Measurements from ENCODE around the gene HOXA13.

Gene HOXA13

GRCh38 chr7:27157702-27158431, 42.0 kb downstream of the HOXA13 start:
- DNase-seq: no peak

DNA sequence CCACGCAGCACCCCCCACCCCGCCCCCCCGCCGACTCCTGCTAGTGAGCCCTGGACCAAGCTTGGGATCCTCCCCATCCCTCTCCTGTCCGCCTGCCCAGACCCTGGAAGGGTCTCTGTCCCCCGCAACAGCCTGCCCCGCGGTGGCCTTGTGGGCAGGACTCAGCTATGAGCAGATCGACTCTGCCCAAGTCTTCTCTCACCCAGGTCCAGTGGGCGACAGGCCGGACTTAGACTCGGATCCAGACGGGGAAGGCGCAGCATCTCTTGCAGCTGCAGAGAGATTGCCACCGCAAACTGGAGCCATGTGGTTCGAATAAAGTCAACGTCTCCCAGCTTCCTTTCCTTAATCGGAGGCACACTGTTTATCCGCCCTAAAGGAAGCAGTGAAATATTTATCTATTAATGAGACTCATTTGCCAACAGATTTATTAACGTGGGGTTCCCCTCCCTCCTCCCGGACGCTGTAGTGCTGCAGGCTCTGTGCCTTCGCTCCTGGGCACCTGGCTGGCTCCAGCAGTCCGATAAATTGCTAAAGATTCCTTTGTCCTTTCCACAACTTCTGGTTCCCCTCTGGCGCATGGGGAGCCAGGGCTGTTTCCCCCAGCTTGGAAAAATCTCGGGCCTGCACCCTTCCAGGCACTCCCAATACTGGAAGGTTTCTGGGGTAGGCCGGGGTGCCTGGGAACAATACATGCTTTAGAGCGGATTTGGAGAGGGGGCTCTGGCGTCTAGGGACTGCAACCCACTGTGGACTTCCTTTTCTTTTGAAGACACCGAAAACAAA, 42.8 kb downstream of the HOXA13 start:
- no peak for DNase-seq

DNA sequence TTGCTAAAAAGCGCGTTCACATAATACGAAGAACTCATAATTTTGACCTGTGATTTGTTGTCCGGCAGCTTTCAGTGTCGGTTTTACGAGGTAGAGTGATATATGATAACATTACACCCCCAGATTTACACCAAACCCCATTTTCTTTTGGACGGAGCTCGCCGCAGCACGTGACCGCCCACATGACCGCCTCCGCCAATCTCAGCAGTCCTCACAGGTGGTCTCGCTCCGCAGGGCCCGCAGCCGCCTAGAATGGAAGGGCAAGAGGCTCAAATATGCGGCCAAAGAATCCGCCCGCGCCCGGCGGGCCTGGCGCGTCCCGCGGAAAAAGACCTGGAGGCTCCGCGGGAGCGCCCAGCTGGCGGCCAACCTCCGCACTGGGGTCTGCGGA, 43.4 kb downstream of the HOXA13 start, which contains the start of gene HOXA7:
Gene HOXA7 (minus strand): TSS at position 168 of the 391 bp plus-strand sequence. CDS start 130 bp downstream, at position 38.
- DNase-seq: peak; percentile 79

- DNase-seq: peak; percentile 65
Observed at GRCh38 chr7:27155816-27156507, 43.9 kb downstream of the HOXA13 start.

DNA sequence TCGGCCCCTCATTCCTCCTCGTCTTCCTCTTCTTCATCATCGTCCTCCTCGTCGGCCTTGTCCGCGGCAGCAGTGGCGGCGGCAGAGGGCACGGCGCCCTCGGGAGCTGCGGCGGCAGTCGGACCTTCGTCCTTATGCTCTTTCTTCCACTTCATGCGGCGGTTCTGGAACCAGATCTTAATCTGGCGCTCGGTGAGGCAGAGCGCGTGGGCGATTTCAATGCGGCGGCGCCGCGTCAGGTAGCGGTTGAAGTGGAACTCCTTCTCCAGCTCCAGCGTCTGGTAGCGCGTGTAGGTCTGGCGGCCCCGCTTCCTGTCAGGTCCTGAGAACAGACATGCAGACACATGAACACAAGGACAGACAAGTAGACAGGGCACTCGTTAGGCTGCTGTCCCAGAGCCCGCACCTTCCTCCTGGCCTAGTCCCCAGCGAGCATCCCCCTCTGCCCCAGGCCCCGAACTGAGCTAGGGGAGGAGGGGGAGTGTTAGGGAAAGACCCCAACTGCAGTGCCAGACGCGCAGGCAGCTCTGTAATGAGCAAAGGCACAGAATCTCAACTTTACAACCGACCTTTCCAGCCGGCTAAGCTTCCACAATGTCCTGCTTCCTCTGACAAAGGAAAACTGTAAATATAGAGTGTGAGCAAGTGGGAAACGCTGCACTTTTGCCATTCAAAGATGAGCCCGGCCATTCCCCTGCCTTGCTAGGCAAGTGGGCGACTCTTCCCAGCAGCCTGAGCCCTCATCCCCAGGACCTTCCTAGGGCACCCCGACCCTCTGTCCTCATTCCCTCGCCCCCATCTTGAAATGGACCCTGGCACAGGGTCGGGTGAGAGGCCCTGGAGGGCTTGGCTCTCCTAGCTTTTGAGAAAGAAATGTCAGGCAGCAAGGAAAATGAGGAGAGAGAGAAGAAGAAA, 44.7 kb downstream of the HOXA13 start:
- no peak for DNase-seq

DNA sequence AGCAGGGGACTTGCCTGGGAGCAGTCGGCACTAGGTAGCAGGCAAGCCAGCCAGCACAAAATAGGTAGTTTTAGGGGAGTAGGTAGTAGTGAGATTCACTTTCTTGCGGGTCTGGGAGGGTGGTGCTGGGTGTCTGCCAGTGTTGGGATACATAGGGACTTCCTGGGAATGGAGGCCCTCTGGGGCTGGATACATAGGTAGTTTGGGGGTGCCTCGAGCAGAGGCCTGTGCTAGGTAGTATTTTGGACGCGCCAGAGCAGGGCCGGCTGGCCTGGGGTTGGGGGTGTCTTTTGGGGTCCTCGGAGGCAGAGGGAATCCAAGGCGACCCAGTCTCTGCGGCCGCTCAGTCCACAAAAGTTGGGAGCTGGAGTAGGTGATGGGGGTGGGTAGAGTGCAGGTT, 45.5 kb downstream of the HOXA13 start:
- DNase-seq: no peak

DNA sequence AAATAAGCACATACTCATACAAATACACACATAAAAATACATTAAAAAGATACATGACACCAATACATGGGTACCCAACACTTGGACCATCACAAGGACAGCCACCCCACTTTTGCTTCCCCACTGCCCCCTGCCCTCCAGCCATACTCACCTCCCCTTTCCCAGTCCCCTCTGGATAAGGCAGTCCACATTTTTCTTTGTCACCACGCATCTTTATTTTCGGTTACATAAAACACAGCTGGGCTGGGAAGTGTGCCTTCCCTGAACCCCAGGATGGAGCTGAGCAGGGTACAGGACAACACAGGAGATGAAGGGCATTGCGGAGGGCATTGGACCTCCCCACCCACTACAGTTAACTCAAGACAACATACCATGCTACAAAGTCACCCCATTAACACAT, 46.4 kb downstream of the HOXA13 start:
- no peak for DNase-seq

DNA sequence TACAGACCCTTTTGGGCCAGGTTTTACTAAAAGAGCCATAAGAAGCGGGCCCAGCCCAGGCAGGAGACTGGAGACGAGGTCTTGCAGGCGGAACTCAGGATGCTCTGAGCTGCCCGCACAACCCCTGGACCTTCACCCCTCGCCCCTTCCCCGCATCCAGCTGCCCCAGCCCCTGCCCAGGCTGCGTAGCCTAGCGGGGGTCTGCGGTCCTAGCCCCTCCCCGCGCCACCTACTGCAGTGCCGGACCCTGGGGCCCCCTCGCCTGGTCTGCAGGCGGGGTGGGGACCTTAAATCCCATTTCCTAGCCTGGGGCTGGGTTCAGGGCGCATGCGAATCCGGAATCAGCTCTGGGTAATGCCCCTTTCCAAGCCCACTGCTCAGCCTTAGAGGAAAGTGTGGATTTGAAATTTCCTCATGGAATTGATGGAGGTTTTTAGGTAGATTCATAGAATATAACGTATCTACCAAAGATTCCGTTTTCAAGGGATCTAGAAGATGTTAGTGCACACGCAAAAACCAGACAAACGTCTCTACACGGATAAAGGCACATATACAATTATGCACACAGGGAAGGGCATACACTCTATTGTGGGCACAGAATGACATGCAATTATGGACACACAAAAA, 47.0 kb downstream of the HOXA13 start:
- DNase-seq: no peak

GRCh38 chr7:27151931-27152815, 47.7 kb downstream of the HOXA13 start, which contains the start of gene HOXA3:
Gene HOXA3 (minus strand): TSS chr7:27152583. CDS start chr7:27110640, 41,943 bp downstream.
- DNase-seq: peak; percentile 40

- no peak for DNase-seq
Observed at GRCh38 chr7:27151341-27151930, 48.5 kb downstream of the HOXA13 start.

- peak; percentile 87 for DNase-seq
Observed at GRCh38 chr7:27150568-27151340, 49.1 kb downstream of the HOXA13 start.

GRCh38 chr7:27149842-27150567, 49.9 kb downstream of the HOXA13 start:
- no peak for DNase-seq

- peak; percentile 20 for DNase-seq
Observed at GRCh38 chr7:27148756-27149641, 50.9 kb downstream of the HOXA13 start.

DNA sequence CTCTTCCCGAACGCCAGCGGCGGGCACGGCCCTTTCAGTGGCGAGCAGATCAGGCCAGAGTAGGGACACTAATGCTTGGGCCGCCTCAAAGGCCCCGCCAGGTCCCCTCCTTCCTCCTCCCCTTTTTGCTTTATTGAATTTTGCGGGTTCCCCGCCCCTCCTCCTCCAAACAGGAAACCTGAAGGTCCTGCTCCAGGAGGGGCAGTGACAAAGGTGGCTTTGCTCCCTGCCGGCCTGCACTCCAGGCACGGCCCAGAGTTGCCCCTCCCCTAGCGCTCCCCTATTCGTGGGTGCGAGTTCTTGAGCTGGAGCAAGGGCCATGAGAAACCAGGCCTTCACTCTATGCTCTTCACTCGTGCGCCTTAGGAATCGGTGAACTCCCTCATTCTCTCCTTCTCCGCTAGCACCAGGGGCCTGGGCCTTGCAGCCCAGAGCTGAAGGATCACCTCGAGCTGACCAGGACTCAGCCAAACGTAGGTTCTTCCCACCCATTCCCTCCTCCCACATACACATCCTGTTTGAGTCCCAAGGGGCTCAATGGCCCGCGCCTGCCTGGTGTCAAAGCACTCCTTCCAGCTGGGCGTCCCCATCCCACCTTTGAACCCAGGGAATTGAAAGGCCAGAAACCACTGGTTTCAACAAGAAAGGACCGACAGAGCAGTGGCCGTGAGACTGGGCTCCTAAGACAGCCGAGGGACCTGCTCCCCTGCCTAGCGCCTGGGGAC, 51.7 kb downstream of the HOXA13 start:
- no peak for DNase-seq

DNA sequence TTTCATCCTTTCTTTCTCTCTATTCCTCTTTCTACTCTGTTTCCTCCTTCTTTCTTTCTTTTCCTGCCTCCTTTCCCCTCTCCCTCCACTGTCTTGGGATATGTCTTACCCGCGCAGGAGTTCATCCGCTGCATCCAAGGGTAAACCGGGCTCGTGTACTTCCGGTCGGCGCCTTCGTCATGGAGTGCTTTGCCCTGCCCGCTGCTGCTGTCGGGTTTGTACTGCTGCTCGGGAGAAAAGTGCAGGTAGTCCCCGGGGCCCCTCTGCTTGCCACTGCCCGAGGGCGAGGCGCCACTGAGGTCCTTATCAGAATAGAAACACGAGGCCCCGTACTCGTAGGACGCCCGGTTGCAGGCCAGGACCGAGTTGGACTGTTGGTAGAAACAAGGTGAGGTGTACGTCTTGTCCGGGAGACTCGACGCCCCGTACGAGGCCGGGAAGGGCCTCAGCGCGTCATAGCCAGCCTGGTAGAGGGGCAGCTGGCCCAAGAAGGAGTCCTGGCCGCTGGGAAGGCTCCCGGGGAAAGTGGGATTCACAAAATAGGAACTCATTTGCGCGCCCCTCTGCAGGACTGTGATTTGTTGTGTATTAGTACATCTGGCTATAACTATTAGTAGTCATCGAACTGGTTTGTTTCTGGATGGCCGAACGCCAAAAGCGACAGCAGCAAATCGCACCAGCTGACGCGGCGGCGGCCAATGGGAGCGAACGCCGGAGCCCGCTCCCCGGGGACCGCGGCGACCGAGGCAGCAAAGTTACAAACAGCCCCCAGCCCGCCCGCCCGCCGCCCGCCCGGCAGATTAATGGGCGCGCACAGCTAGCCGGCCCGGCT, 52.5 kb downstream of the HOXA13 start, which contains the start of gene HOXA6:
Gene HOXA6 (minus strand): TSS at position 576 of the 832 bp plus-strand sequence. CDS start 25 bp downstream, at position 551.
- peak; percentile 50 for DNase-seq

Measured in NCI-H82 (cell line).